HCT116 (cell line): ENCODE data around the gene B4GALT4. TPM values are rescaled to one million over a fixed set of nuclear protein-coding genes. Genes with fewer than 3 reads are reported as not detected.

Experiments used
- ATAC-seq: fragments of 200-7000 bp; cut with Tn5 transposase; 2 replicates; pipeline ENCODE4 v1.9.1; 2020; ENCODE audit warnings: mild to moderate bottlenecking, moderate library complexity
- BruUV-seq: library from RNA; stranded (reverse); fragments of 400-500 nt; replicated peaks from 2 replicates; lab custom pipeline; 2021; lab: Mats Ljungman, UMichigan
- CTCF ChIA-PET: fragments of 300-600 bp; sonication (Branson Sonifier 250); formaldehyde crosslinking; loops from one replicate; lab custom pipeline; 2021; ENCODE audit warnings: antibody characterized with exemption; lab: Charles Lee
- POLR2A ChIA-PET: fragments of 300-600, 350-600 bp; sonication (Branson Sonifier 250); formaldehyde crosslinking; loops from one replicate; lab custom pipeline; 2021; ENCODE audit warnings: antibody characterized with exemption; lab: Charles Lee
- RAD21 ChIA-PET, 2 experiments: fragments of 300-600 bp; sonication (Branson Sonifier 250); formaldehyde crosslinking; loops; one replicate each; lab custom pipeline; 2023; ENCODE audit warnings: low total read pairs in 2 of 2; ENCODE audit not compliant: uncharacterized antibody in 2 of 2, unreplicated experiment in 2 of 2, low non-redundant PET in 1 of 2; lab: Charles Lee
- DNase-seq: peaks from one replicate; pipeline ENCODE4 v3.0.0-alpha.2; 2010; ENCODE audit warnings: low read depth, low spot score
- H2AFZ ChIP-seq: fragments of 200-600 bp; shearing (Covaris generic), sonication (generic); 2 replicates; pipeline ENCODE4 v1.6.1; 2017; ENCODE audit warnings: low read depth, mixed run types, mixed read lengths, antibody characterized with exemption, low read length; ENCODE audit not compliant: poor library complexity, severe bottlenecking
- H3K27ac ChIP-seq: 2 replicates; pipeline ENCODE4 v1.5.1; 2012; ENCODE audit warnings: low read depth, low read length
- H3K27me3 ChIP-seq: fragments of 200-600 bp; sonication (generic); 2 replicates; pipeline ENCODE4 v1.6.1; 2016; ENCODE audit warnings: mixed run types, low read length, mixed read lengths; ENCODE audit not compliant: insufficient read depth
- H3K36me3 ChIP-seq, 2 experiments: fragments of 200-500 bp in 1 of 2; fragments of 200-600 bp in 1 of 2; sonication (Bioruptor generic) in 1 of 2; sonication (generic) in 1 of 2; 2 replicates each; pipeline versions ENCODE4 v1.5.1 to v1.6.1; 2014 to 2016; ENCODE audit warnings: low read length in 2 of 2, inconsistent platforms in 1 of 2, mixed read lengths in 1 of 2, mixed run types in 1 of 2; ENCODE audit not compliant: insufficient read depth in 2 of 2, control insufficient read depth in 1 of 2
- H3K4me1 ChIP-seq, 2 experiments: fragments of 200-600 bp in 1 of 2; sonication (generic) in 1 of 2; 2 replicates each; pipeline versions ENCODE4 v1.5.1 to v1.6.1; 2012 to 2017; ENCODE audit warnings: low read length in 2 of 2, inconsistent platforms in 1 of 2, mild to moderate bottlenecking in 1 of 2, mixed read lengths in 1 of 2, mixed run types in 1 of 2, moderate library complexity in 1 of 2; ENCODE audit not compliant: insufficient read depth in 2 of 2, control insufficient read depth in 1 of 2
- H3K4me2 ChIP-seq: fragments of 200-600 bp; sonication (generic); 2 replicates; pipeline ENCODE4 v1.6.1; 2017; ENCODE audit warnings: mixed run types, low read length, mixed read lengths
- H3K4me3 ChIP-seq, 2 experiments: fragments of 200-600 bp in 1 of 2; sonication (generic) in 1 of 2; replicated peaks in 1 of 2; 2 replicates each; pipeline ENCODE4 v1.5.1; 2011 to 2016; ENCODE audit warnings: low read length in 2 of 2, control low read depth in 1 of 2, low read depth in 1 of 2, mild to moderate bottlenecking in 1 of 2, mixed read lengths in 1 of 2, mixed run types in 1 of 2
- H3K79me2 ChIP-seq: fragments of 200-600 bp; sonication (generic); 2 replicates; pipeline ENCODE4 v1.6.1; 2017; ENCODE audit warnings: mild to moderate bottlenecking, mixed run types, low read length, moderate library complexity, mixed read lengths; ENCODE audit not compliant: insufficient read depth
- H3K9ac ChIP-seq: fragments of 200-600 bp; sonication (generic); 2 replicates; pipeline ENCODE4 v1.6.1; 2016; ENCODE audit warnings: low read length, mixed read lengths
- H3K9me2 ChIP-seq: fragments of 200-600 bp; sonication (generic), shearing (Covaris generic); 2 replicates; pipeline ENCODE4 v1.6.1; 2017; ENCODE audit warnings: mixed run types, mild to moderate bottlenecking, moderate library complexity; ENCODE audit not compliant: insufficient read depth
- H3K9me3 ChIP-seq, 2 experiments: fragments of 200-500 bp in 1 of 2; fragments of 200-600 bp in 1 of 2; sonication (Bioruptor generic) in 1 of 2; sonication (generic) in 1 of 2; 2 replicates each; pipeline ENCODE4 v1.6.1; 2014 to 2017; ENCODE audit warnings: low read length in 2 of 2, mixed read lengths in 2 of 2, inconsistent platforms in 1 of 2, low read depth in 1 of 2, mild to moderate bottlenecking in 1 of 2, mixed run types in 1 of 2, moderate library complexity in 1 of 2; ENCODE audit not compliant: control insufficient read depth in 1 of 2, insufficient read depth in 1 of 2
- H4K20me1 ChIP-seq: fragments of 200-600 bp; sonication (generic), shearing (Covaris generic); 2 replicates; pipeline ENCODE4 v1.6.1; 2017; ENCODE audit warnings: mixed run types, mild to moderate bottlenecking, moderate library complexity; ENCODE audit not compliant: insufficient read depth
- CEBPB ChIP-seq: IDR thresholded peaks from 2 replicates; pipeline ENCODE4 v1.6.1; 2012; ENCODE audit warnings: low read depth
- ELF1 ChIP-seq: IDR thresholded peaks from 2 replicates; pipeline ENCODE4 v1.6.1; 2012; ENCODE audit warnings: low read depth, borderline replicate concordance
- EZH2 ChIP-seq: fragments of 200-600 bp; sonication (generic); IDR thresholded peaks from 2 replicates; pipeline ENCODE4 v1.6.1; 2017; ENCODE audit warnings: antibody characterized with exemption, mixed run types
- EZH2phosphoT487 ChIP-seq: fragments of 200-600 bp; IDR thresholded peaks from 2 replicates; pipeline ENCODE4 v1.6.1; 2018; ENCODE audit warnings: antibody characterized with exemption, borderline replicate concordance
- JUND ChIP-seq: IDR thresholded peaks from 2 replicates; pipeline ENCODE4 v1.6.1; 2012
- POLR2A ChIP-seq: IDR thresholded peaks from 2 replicates; pipeline ENCODE4 v1.7.0; 2011; ENCODE audit warnings: borderline replicate concordance; ENCODE audit not compliant: insufficient read depth, insufficient read length; ENCODE audit errors: extremely low read depth
- RAD21 ChIP-seq: IDR thresholded peaks from 2 replicates; pipeline ENCODE4 v1.6.1; 2012; ENCODE audit warnings: low read depth, mild to moderate bottlenecking
- SIN3A ChIP-seq: IDR thresholded peaks from 2 replicates; pipeline ENCODE4 v1.6.1; 2012; ENCODE audit warnings: low read depth
- SP1 ChIP-seq: IDR thresholded peaks from 2 replicates; pipeline ENCODE4 v1.6.1; 2012; ENCODE audit warnings: low read depth
- ZNF274 ChIP-seq: fragments of 200-500 bp; sonication (Bioruptor generic); IDR thresholded peaks from 2 replicates; pipeline ENCODE4 v1.6.1; 2014; ENCODE audit warnings: mild to moderate bottlenecking, low read depth, low read length, inconsistent platforms
- intact Hi-C: fragments of 100-400 bp; cut with micrococcal nuclease; formaldehyde crosslinking; loops from 2 replicates; pipeline ENCODE4 v1.10.0; 2022
- total RNA-seq: library from RNA; stranded (reverse); gene quantifications from one replicate; pipeline ENCODE4 v1.2.1, GENCODE V29; 2021; ENCODE audit not compliant: unreplicated experiment
- TF ChIP-seq, protein P1 (sequence below), 3 experiments: fragments of 200-600 bp in 1 of 3; sonication (generic) in 1 of 3; IDR thresholded peaks in 2 of 3; conservative IDR thresholded peaks in 1 of 3; 2 replicates each; pipeline ENCODE4 v1.5.1; 2012 to 2017; ENCODE audit warnings: low read depth in 2 of 3, low read length in 2 of 3, antibody characterized with exemption in 1 of 3, borderline replicate concordance in 1 of 3, control low read depth in 1 of 3, mild to moderate bottlenecking in 1 of 3, mixed read lengths in 1 of 3, mixed run types in 1 of 3, moderate library complexity in 1 of 3; ENCODE audit not compliant: insufficient read depth in 1 of 3
- TF ChIP-seq, protein P2 (sequence below): IDR thresholded peaks from 2 replicates; pipeline ENCODE4 v1.6.1; 2011; ENCODE audit warnings: mild to moderate bottlenecking, low read length, moderate library complexity; ENCODE audit not compliant: insufficient replicate concordance; ENCODE audit errors: extremely low read depth

The B4GALT4 gene
- total RNA-seq, 1 experiment from 2014 or later, result 15.9 TPM

DNA sequence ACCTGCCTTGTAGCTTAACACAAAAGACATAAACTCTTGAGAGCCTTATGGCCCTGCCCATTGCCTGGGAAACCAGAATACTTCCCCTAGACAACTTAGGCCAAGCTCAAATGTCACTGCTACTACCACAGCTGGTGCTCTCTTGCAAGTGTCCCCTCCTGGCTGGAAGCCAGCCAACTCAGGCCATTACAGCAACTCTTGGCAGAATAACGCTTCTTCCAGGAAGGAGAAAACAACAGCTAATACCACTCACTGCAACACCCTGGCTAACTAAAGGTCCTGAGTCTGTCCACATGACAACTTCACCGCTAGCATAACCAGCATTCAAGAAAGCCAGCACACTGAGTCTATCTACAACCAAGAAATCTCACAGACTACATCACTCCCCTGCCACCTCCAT lies 5.1 kb upstream of the B4GALT4 start:
- H3K27ac ChIP-seq, result no peak overlapping the region
- no peaks in the 10 kb centered on the region for H3K27me3 ChIP-seq
- H3K36me3 ChIP-seq, result no peaks in the 10 kb centered on the region
- no peaks in the 10 kb centered on the region for H3K9me2 ChIP-seq
- CTCF ChIA-PET, result no interaction called here
- DNase-seq, result no peak
- POLR2A ChIA-PET, result no interaction called here
- BruUV-seq, result no TSS peak
- ATAC-seq, result no peak
- H2AFZ ChIP-seq, result no peak overlapping the region
- no peaks in the 10 kb centered on the region for H3K79me2 ChIP-seq
- RAD21 ChIA-PET, result no interaction called here
- no peak overlapping the region for H3K4me3 ChIP-seq
- no peak overlapping the region for H3K9ac ChIP-seq
- TF ChIP-seq EZH2 (no peak), RAD21 (no peak), CEBPB (no peak), POLR2A (no peak), SP1 (no peak), JUND (no peak)
- TF ChIP-seq, protein P1, sequence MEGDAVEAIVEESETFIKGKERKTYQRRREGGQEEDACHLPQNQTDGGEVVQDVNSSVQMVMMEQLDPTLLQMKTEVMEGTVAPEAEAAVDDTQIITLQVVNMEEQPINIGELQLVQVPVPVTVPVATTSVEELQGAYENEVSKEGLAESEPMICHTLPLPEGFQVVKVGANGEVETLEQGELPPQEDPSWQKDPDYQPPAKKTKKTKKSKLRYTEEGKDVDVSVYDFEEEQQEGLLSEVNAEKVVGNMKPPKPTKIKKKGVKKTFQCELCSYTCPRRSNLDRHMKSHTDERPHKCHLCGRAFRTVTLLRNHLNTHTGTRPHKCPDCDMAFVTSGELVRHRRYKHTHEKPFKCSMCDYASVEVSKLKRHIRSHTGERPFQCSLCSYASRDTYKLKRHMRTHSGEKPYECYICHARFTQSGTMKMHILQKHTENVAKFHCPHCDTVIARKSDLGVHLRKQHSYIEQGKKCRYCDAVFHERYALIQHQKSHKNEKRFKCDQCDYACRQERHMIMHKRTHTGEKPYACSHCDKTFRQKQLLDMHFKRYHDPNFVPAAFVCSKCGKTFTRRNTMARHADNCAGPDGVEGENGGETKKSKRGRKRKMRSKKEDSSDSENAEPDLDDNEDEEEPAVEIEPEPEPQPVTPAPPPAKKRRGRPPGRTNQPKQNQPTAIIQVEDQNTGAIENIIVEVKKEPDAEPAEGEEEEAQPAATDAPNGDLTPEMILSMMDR (IDR thresholded peaks at IDR 0.05 in 2 of 3, conservative IDR thresholded peaks at IDR 0.05 in 1 of 3; ENCODE audit: borderline replicate concordance in 1 of 3, insufficient read depth in 1 of 3, low read depth in 2 of 3, low read length in 2 of 3), result no peak
- H4K20me1 ChIP-seq, result no peaks in the 10 kb centered on the region
- H3K4me2 ChIP-seq, result no peak overlapping the region
- H3K9me3 ChIP-seq, result no peaks in the 10 kb centered on the region
- intact Hi-C loops, result no loop called here
- peaks cover 6 to 9% of the 10 kb centered on the region in 2 experiments for H3K4me1 ChIP-seq

DNA sequence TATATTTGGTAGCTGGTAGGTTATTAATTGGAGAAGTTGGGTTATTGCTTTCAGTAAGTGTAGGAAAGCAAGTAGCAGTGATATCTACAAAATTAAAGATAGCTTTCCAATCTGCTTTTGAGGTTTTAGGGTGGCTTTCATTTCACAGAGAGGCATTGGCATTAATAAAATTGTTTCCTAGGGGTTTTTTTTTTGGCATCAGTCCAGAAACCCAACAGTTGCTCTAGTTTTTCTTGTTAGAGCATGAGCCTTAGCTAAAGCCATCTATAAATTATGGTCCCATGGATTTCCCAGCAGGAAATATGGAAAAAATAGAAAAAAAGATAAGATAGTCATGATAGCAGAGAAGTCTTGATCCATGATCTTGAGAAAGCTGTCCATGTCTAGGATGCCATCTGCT lies 3.0 kb upstream of the B4GALT4 start:
- Histone ChIP-seq H3K27me3 (no peaks in the 10 kb centered on the region), H3K36me3 (no peaks in the 10 kb centered on the region), H3K9ac (no peak overlapping the region), H2AFZ (no peak overlapping the region), H3K4me2 (no peak overlapping the region), H4K20me1 (no peaks in the 10 kb centered on the region), H3K9me2 (no peaks in the 10 kb centered on the region), H3K4me3 (no peak overlapping the region), H3K79me2 (peaks cover 13% of the 10 kb centered on the region), H3K27ac (no peak overlapping the region), H3K4me1 (peaks cover 6 to 19% of the 10 kb centered on the region in 2 experiments), H3K9me3 (no peaks in the 10 kb centered on the region)
- ChIA-PET POLR2A (no interaction called here), RAD21 (no interaction called here), CTCF (interaction anchor here (1.2 to 1.3 kb wide), 2 partner anchors 14 to 110 kb away, joined by 3 to 5 read pairs; no protein-coding TSS in a partner anchor)
- BruUV-seq, result no TSS peak
- no peak for TF ChIP-seq ZNF274
- TF ChIP-seq RAD21, result no peak
- TF ChIP-seq ELF1, result no peak
- TF ChIP-seq, protein P2, sequence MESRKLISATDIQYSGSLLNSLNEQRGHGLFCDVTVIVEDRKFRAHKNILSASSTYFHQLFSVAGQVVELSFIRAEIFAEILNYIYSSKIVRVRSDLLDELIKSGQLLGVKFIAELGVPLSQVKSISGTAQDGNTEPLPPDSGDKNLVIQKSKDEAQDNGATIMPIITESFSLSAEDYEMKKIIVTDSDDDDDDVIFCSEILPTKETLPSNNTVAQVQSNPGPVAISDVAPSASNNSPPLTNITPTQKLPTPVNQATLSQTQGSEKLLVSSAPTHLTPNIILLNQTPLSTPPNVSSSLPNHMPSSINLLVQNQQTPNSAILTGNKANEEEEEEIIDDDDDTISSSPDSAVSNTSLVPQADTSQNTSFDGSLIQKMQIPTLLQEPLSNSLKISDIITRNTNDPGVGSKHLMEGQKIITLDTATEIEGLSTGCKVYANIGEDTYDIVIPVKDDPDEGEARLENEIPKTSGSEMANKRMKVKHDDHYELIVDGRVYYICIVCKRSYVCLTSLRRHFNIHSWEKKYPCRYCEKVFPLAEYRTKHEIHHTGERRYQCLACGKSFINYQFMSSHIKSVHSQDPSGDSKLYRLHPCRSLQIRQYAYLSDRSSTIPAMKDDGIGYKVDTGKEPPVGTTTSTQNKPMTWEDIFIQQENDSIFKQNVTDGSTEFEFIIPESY, result no peak
- TF ChIP-seq POLR2A, result no peak
- TF ChIP-seq JUND, result no peak
- TF ChIP-seq SIN3A, result no peak
- TF ChIP-seq EZH2, result no peak
- no peak for TF ChIP-seq EZH2phosphoT487
- TF ChIP-seq SP1, result no peak
- intact Hi-C loops, result no loop called here
- no peak for DNase-seq
- no peak for ATAC-seq
